Duodenal mucosa (tissue), 2 donors: ENCODE measurements around the gene NCKAP1.

Experiments used
- H3K27ac ChIP-seq: one replicate; pipeline ENCODE4 v1.7.0; 2013; ENCODE audit warnings: low read depth, low read length
- H3K27me3 ChIP-seq, 2 donors: one replicate each; pipeline ENCODE4 v1.7.0; 2013; ENCODE audit warnings: low read length in 2 of 2, control low read depth in 1 of 2; ENCODE audit not compliant: insufficient read depth in 2 of 2, control insufficient read depth in 1 of 2
- H3K36me3 ChIP-seq, 2 donors: one replicate each; pipeline ENCODE4 v1.7.0; 2013; ENCODE audit warnings: low read length in 2 of 2, control low read depth in 1 of 2; ENCODE audit not compliant: insufficient read depth in 2 of 2, control insufficient read depth in 1 of 2
- H3K4me1 ChIP-seq, 2 donors: one replicate each; pipeline ENCODE4 v1.7.0; 2013; ENCODE audit warnings: low read length in 2 of 2, control low read depth in 1 of 2; ENCODE audit not compliant: insufficient read depth in 2 of 2, control insufficient read depth in 1 of 2
- H3K4me3 ChIP-seq, 2 donors: one replicate each; pipeline ENCODE4 v1.7.0; 2013; ENCODE audit warnings: low read length in 2 of 2, low read depth in 1 of 2
- H3K9ac ChIP-seq, 2 donors: one replicate each; pipeline ENCODE4 v1.7.0; 2013; ENCODE audit warnings: low read length in 2 of 2, low read depth in 1 of 2
- H3K9me3 ChIP-seq, 2 donors: one replicate each; pipeline ENCODE4 v1.7.0; 2013; ENCODE audit warnings: low read length in 2 of 2, control low read depth in 1 of 2; ENCODE audit not compliant: control insufficient read depth in 1 of 2

The NCKAP1 gene

DNA sequence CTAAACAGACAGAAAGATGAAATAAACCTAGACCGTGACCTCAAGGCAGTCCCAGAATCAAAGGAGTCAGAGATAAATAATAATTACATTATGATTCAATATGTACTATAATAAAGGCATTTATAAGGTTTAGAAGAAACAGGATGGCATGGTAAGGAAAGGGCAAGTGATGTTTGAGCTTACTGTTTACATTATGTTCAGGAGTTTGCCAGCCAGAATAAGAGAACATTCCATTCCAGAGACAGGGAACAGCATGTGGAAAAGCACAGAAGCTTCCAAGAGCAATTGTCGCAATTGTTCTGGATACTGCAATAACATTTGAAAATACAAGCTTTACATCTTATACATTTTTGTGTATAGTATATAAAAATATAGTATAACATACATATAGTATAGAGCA is 121.8 kb downstream of the NCKAP1 start:
- H3K9ac ChIP-seq: no peak overlapping the region
- no peak overlapping the region for H3K27ac ChIP-seq
- no peaks in the 10 kb centered on the region for H3K9me3 ChIP-seq
- H3K27me3 ChIP-seq: no peaks in the 10 kb centered on the region
- peaks cover 10 to 13% of the 10 kb centered on the region in 2 donors for H3K36me3 ChIP-seq
- no peaks in the 10 kb centered on the region for H3K4me1 ChIP-seq
- no peak overlapping the region for H3K4me3 ChIP-seq

DNA sequence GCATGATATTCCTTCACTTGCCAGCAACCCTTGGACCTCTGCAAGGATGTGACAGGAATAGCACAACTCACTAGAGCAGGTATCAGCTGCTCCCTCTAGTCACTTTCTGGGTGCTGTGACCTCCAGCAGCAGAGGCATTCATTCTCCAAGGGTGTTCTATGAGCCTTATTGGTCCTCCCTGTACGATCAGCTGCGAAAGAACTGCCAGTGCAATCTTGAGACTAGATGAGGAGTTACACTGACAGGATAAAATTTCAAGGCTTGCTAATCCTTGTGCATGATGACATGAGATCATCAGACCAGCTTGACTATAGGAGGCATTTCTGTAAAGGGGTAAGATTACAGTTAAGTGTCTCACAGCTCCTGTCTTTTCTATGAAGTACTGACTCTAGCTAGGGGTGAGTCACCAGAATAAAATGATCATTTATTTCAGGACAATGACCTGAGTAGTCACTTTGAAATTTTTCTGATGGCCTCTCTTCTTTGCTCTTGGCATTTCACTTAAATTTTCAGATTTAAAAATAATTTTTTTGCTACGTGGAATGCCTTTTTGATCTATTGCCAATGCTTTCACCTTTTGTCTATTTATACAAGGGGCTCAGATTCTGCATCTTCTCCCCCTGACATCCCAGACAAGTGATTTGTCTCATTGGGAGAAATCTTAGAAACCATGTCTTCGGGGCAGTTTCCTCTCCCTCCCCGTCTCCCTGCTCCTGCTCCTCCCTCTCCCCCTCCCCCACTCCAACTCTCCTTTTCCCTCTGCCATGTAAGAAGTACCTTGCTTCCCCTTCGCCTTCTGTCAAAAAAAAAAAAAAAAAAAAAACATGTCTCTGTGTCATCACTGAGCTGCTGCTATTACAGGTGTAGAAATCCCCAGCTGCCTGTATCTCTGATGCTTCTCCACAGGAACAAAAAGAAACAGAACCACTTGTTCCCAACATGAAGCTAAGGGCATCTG is 122.6 kb downstream of the NCKAP1 start:
- Histone ChIP-seq H3K4me1 (no peaks in the 10 kb centered on the region), H3K36me3 (peaks cover 10 to 11% of the 10 kb centered on the region in 2 donors), H3K27me3 (no peaks in the 10 kb centered on the region), H3K9me3 (no peaks in the 10 kb centered on the region), H3K27ac (no peak overlapping the region), H3K4me3 (no peak overlapping the region), H3K9ac (no peak overlapping the region)

DNA sequence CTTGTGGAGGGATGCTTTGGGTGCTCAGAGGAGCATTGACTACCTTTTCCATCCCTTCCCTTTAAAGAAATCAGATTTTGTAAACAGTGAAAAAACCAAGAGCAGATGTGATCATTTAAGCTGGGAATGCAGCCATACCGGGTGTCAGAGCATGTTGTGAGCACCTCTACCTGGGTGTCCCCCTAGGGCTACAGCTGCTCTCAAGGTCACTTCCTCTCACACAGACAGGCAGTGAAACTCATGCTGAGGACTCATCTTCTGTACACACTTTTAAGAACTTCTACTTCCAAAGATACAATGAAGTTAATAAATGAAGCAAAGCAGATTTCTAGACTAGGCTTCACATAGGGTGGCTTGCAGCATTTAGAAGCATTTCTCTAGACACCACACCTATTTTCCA is 123.4 kb downstream of the NCKAP1 start:
- H3K27me3 ChIP-seq: no peaks in the 10 kb centered on the region
- no peak overlapping the region for H3K4me3 ChIP-seq
- no peaks in the 10 kb centered on the region for H3K9me3 ChIP-seq
- no peaks in the 10 kb centered on the region for H3K4me1 ChIP-seq
- H3K9ac ChIP-seq: no peak overlapping the region
- H3K36me3 ChIP-seq: peaks cover 16 to 18% of the 10 kb centered on the region in 2 donors
- no peak overlapping the region for H3K27ac ChIP-seq

DNA sequence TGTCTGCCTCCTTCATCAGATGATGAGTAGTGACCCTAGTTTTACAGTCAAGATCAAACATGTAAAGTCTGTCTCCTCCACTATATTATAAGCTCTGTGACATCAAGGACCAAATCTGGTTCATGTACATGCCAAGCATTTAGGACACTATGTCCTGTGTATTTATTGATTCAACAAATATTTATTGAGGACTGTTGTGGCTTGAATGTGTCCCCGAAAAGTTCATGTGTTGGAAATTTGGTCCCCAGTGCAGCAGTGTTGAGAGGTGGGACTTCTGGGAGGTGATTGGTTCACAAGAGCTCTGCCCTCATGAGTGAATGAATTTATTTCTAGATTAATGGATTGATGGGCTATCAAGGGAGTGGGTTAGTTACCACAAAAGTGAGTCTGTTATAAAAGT is 125.2 kb downstream of the NCKAP1 start:
- Histone ChIP-seq H3K4me3 (no peak overlapping the region), H3K9ac (no peak overlapping the region), H3K9me3 (no peaks in the 10 kb centered on the region), H3K27me3 (no peaks in the 10 kb centered on the region), H3K36me3 (peaks cover 15 to 24% of the 10 kb centered on the region in 2 donors), H3K27ac (no peak overlapping the region), H3K4me1 (no peaks in the 10 kb centered on the region)

DNA sequence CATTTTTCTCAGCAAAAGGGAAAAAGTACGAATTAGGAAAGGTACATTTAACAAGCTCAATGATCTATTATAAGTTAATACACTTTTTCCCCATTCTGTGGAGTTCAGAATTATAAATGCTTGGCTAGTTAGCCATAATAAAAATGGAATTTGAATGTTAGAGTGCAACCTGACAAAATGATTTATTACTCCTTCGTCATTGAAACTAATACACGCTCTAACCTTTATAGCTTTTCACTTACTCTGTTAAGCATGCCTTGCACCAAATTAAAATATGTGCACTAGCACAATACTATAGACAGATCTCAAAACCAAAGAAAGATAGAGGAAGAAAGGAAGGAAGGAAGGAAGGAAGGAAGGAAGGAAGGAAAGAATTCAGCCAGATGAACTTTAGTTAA is 125.7 kb downstream of the NCKAP1 start:
- Histone ChIP-seq H3K36me3 (peaks cover 15 to 24% of the 10 kb centered on the region in 2 donors), H3K4me3 (no peak overlapping the region), H3K4me1 (no peaks in the 10 kb centered on the region), H3K9me3 (no peaks in the 10 kb centered on the region), H3K27ac (no peak overlapping the region), H3K9ac (no peak overlapping the region), H3K27me3 (no peaks in the 10 kb centered on the region)

- H3K36me3 ChIP-seq: peaks cover 15 to 27% of the 10 kb centered on the region in 2 donors
- no peaks in the 10 kb centered on the region for H3K27me3 ChIP-seq
- H3K9ac ChIP-seq: no peak overlapping the region
- no peaks in the 10 kb centered on the region for H3K9me3 ChIP-seq
- H3K4me1 ChIP-seq: no peaks in the 10 kb centered on the region
- H3K27ac ChIP-seq: no peak overlapping the region
- no peak overlapping the region for H3K4me3 ChIP-seq
Observed at GRCh38 chr2:182911813-182912517, 126.3 kb downstream of the NCKAP1 start.

GRCh38 chr2:182910965-182911364 is 127.3 kb downstream of the NCKAP1 start:
- Histone ChIP-seq H3K9ac (no peak overlapping the region), H3K4me3 (no peak overlapping the region), H3K36me3 (peaks cover 15 to 22% of the 10 kb centered on the region in 2 donors), H3K4me1 (no peaks in the 10 kb centered on the region), H3K27me3 (no peaks in the 10 kb centered on the region), H3K27ac (no peak overlapping the region), H3K9me3 (no peaks in the 10 kb centered on the region)

DNA sequence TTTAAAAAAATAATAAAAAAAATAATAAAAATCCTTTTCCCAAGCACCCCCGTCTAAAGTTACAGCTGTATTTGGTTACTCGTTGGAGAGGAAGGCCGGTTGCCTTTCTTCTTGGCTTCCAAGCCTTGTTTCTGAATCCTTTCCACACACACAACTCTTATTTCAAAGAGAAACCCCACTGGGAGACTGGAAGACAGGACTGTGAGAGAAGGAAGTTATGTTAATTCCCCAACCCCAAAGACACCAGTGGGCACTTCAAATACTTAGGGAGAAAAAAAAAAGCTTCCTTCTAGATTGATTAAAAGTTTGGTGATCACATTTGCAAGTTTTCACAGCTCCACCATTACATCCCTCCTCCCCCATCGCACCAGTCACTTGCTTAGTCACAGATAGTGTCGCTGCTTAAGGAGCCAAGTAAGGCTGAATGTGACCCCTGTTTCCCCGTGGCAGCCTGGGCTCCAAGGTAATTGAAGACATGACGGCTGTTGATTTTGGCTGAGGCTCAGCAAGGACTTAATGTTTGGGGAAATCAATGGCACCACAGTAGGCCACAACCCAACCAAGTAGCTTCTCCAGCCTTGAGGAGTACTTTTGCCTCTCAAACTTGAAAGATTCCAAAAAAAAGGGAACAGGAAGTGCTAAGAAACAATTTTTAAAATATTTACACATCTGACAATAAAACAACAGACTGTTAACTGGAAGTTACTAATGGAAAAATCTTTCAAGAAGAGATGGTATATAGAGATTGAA is 131.0 kb downstream of the NCKAP1 start:
- no peak overlapping the region for H3K9ac ChIP-seq
- peaks cover 9 to 18% of the 10 kb centered on the region in 2 donors for H3K36me3 ChIP-seq

GRCh38 chr2:182906454-182906853 is 131.8 kb downstream of the NCKAP1 start:
- Histone ChIP-seq H3K27ac (no peak overlapping the region), H3K9me3 (no peaks in the 10 kb centered on the region), H3K27me3 (no peaks in the 10 kb centered on the region), H3K4me3 (no peak overlapping the region), H3K9ac (no peak overlapping the region), H3K4me1 (no peaks in the 10 kb centered on the region), H3K36me3 (peaks cover 9 to 18% of the 10 kb centered on the region in 2 donors)

More for the DNA sequence above, 131.0 kb downstream of the NCKAP1 start:
- Histone ChIP-seq H3K4me1 (no peaks in the 10 kb centered on the region), H3K4me3 (no peak overlapping the region), H3K27ac (no peak overlapping the region), H3K9me3 (no peaks in the 10 kb centered on the region), H3K27me3 (no peaks in the 10 kb centered on the region)

GRCh38 chr2:182904844-182905243 is 133.4 kb downstream of the NCKAP1 start:
- Histone ChIP-seq H3K27me3 (no peaks in the 10 kb centered on the region), H3K36me3 (peaks cover 2 to 8% of the 10 kb centered on the region in 2 donors), H3K9me3 (no peaks in the 10 kb centered on the region), H3K4me3 (no peak overlapping the region), H3K27ac (no peak overlapping the region), H3K4me1 (no peaks in the 10 kb centered on the region), H3K9ac (no peak overlapping the region)
